ENCODE data around the gene DNAAF9. TPM values are rescaled to one million over a fixed set of nuclear protein-coding genes. Genes with fewer than 3 reads are reported as not detected.

DNAAF9 gene
- total RNA-seq, 2 donors from 2014 or later = 10.9 to 24.8 TPM

DNA sequence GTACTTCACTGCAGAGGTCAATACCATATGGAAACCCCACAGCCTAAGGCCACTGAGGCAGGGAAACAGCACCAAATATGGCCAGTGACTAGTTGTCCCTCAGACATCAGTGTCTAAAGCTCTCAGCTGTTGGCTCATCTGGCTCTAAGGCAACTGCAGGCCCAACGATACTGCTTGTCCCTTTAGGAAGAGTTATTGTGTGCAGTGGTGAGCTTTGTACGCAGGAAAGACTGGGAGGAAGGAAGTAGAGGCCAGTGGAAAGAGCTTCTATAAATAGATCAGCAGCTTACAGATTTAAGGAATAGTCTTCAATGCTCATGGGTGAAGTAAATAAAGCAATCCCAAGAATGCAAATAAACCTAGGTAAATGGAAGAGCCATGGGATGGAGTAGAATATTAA, 29.3 kb downstream of the DNAAF9 start:
- no peak overlapping the region for H3K4me3 ChIP-seq
- TF ChIP-seq POLR2A (IDR thresholded peaks at IDR 0.05) = no peak
- DNase-seq (ENCODE audit: low spot score) = no peak
- 75% methylated on average over 2 of the region's 2 CpGs for WGBS
- no peaks in the 10 kb centered on the region for H3K27me3 ChIP-seq (replicated peaks; ENCODE audit: insufficient read depth)
- H3K9me3 ChIP-seq = no peaks in the 10 kb centered on the region
- no peaks in the 10 kb centered on the region for H3K4me1 ChIP-seq (replicated peaks)
- no peaks in the 10 kb centered on the region for H3K36me3 ChIP-seq
- no peak overlapping the region for H3K27ac ChIP-seq
- intact Hi-C loops (cut with DNase I) = no loop called here

DNA sequence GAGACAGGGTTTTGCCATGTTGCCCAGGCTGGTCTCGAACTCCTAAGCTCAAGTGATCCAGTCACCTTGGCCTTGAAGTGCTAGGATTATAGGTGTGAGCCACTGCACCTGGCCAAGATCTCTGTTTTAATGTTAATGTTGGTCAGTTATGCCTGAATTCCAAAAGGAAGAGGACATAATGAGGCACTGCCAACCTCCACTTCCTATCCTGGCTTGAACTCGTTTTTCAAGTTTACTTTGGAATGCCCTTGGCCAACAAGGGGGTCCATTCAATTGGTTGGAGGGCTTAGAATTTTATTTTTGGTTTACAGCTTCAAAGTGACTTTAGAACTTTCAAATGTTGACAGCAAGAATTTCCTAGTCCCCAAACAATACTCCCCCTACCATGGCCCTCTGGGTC, 29.8 kb downstream of the DNAAF9 start:
- DNase-seq (ENCODE audit: low spot score) = no peak
- Histone ChIP-seq H3K4me3 (no peak overlapping the region), H3K9me3 (no peaks in the 10 kb centered on the region), H3K27me3 (replicated peaks; ENCODE audit: insufficient read depth) (no peaks in the 10 kb centered on the region), H3K27ac (no peak overlapping the region), H3K36me3 (no peaks in the 10 kb centered on the region), H3K4me1 (replicated peaks) (no peaks in the 10 kb centered on the region)
- 72% methylated on average over 2 of the region's 2 CpGs for WGBS
- TF ChIP-seq POLR2A (IDR thresholded peaks at IDR 0.05) = no peak
- intact Hi-C loops (cut with DNase I) = no loop called here

DNA sequence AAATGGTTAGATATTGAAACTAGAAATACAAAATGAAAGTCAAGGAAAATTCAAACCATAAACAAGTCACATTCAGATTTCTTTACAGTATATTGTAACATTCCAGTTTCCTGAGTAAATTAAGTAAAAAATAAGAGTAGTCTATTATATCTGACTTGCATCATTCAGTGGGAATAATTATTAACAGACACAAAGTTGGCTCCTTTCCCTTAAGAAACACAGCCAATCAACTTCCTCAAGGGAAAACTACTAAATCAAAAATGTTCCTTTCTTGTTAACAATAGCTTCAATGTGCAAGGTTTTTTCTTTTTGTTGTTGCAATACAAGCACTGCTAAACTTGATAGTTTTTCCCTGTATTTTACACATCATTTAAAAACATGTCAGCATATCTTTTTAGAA, 33.2 kb downstream of the DNAAF9 start:
- Histone ChIP-seq H3K36me3 (no peaks in the 10 kb centered on the region), H3K9me3 (no peaks in the 10 kb centered on the region), H3K27me3 (replicated peaks; ENCODE audit: insufficient read depth) (no peaks in the 10 kb centered on the region), H3K27ac (no peak overlapping the region), H3K4me1 (replicated peaks) (no peaks in the 10 kb centered on the region), H3K4me3 (no peak overlapping the region)
- intact Hi-C loops (cut with DNase I) = no loop called here
- no peak for DNase-seq (ENCODE audit: low spot score)
- TF ChIP-seq POLR2AphosphoS5 (IDR thresholded peaks at IDR 0.05) = no peak

DNA sequence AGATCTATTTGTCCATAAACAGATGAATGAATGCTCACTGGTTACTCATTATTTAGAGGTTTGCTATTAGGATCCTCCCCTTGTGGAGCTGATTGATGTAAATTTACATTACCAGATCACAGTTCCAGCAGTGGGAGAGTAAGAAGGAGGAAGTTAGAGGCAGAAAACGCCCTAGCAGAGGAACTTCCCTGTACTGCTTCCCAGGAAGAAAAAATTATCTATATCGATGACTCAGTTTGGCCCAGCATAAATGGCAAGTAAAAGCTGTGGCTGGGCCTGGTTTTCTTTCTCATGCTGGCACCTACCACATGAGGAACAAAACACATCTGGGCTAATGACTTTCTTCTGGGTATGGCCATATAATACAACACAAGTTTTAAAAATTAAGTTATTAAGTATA, 35.7 kb downstream of the DNAAF9 start:
- TF ChIP-seq, protein P1, sequence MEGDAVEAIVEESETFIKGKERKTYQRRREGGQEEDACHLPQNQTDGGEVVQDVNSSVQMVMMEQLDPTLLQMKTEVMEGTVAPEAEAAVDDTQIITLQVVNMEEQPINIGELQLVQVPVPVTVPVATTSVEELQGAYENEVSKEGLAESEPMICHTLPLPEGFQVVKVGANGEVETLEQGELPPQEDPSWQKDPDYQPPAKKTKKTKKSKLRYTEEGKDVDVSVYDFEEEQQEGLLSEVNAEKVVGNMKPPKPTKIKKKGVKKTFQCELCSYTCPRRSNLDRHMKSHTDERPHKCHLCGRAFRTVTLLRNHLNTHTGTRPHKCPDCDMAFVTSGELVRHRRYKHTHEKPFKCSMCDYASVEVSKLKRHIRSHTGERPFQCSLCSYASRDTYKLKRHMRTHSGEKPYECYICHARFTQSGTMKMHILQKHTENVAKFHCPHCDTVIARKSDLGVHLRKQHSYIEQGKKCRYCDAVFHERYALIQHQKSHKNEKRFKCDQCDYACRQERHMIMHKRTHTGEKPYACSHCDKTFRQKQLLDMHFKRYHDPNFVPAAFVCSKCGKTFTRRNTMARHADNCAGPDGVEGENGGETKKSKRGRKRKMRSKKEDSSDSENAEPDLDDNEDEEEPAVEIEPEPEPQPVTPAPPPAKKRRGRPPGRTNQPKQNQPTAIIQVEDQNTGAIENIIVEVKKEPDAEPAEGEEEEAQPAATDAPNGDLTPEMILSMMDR (IDR thresholded peaks at IDR 0.05) = no peak
- no peak for TF ChIP-seq POLR2AphosphoS5 (IDR thresholded peaks at IDR 0.05)
- TF ChIP-seq POLR2A (IDR thresholded peaks at IDR 0.05) = no peak
- intact Hi-C loops (cut with DNase I) = no loop called here
- Histone ChIP-seq H3K9me3 (no peaks in the 10 kb centered on the region), H3K4me3 (no peak overlapping the region), H3K27me3 (replicated peaks; ENCODE audit: insufficient read depth) (no peaks in the 10 kb centered on the region), H3K4me1 (replicated peaks) (no peaks in the 10 kb centered on the region), H3K36me3 (no peaks in the 10 kb centered on the region), H3K27ac (no peak overlapping the region)
- WGBS = 87% methylated on average over 2 of the region's 2 CpGs
- DNase-seq (ENCODE audit: low spot score) = no peak

DNA sequence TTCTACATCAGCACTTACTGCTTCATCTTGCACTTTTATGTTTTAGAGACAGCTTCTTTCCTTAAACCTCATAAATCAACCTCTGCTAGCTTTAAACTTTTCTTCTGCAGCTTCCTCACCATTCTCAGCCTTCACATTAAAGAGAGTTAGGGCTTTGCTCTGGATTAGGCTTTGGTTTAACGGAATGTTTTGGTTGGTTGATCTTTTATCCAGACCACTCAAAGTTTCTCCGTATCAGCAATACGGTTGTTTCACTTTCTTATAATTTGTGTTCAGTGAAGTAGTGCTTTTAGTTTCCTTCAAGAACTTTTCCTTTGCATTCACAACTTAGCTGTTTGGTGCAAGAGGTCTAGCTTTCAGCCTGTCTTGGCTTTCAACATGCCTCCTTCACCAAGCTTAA, 40.4 kb downstream of the DNAAF9 start:
- Histone ChIP-seq H3K9me3 (no peaks in the 10 kb centered on the region), H3K27ac (no peak overlapping the region), H3K27me3 (replicated peaks; ENCODE audit: insufficient read depth) (no peaks in the 10 kb centered on the region), H3K4me3 (no peak overlapping the region), H3K36me3 (no peaks in the 10 kb centered on the region), H3K4me1 (replicated peaks) (no peaks in the 10 kb centered on the region)
- no peak for TF ChIP-seq POLR2A (IDR thresholded peaks at IDR 0.05)
- TF ChIP-seq POLR2AphosphoS5 (IDR thresholded peaks at IDR 0.05) = no peak
- TF ChIP-seq, protein P1 (IDR thresholded peaks at IDR 0.05) = no peak
- intact Hi-C loops (cut with DNase I) = no loop called here
- WGBS = 82% methylated on average over 3 of the region's 3 CpGs
- DNase-seq (ENCODE audit: low spot score) = no peak

DNA sequence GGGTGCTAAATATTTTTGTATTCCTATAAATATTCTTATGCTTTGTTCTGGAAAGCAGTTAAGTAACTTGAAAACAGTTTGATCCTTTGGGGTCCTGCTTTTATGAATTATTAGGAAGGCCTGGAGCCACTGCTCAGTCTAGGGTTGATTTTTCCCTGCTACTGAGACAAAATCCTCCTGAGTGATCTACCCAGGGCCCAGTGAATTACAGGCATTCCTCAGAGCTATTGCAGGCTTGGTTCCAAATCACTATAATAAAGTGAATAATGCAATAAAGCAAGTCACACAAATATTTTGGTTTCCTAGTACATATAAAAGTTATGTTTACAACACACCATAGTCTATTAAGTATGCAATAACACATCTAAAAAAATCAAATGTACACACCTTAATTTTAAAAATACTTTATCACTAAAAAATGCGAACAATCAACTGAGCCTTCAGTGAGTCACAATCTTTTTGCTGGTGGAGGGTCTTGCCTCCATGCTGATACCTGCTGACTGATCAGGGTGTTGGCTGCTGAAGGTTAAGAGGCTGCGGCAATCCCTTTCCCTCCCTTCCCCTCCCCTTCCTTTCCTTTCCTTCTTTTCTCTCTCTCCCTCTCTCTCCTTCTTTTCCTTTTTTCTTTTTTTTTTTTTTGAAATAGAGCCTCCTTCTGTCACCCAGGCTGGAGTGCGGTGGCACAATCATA, 43.0 kb downstream of the DNAAF9 start:
- Histone ChIP-seq H3K27ac (no peak overlapping the region), H3K4me3 (no peak overlapping the region), H3K4me1 (replicated peaks) (no peaks in the 10 kb centered on the region), H3K9me3 (no peaks in the 10 kb centered on the region), H3K36me3 (no peaks in the 10 kb centered on the region), H3K27me3 (replicated peaks; ENCODE audit: insufficient read depth) (no peaks in the 10 kb centered on the region)
- 97% methylated on average over 3 of the region's 3 CpGs for WGBS
- intact Hi-C loops (cut with DNase I) = no loop called here
- TF ChIP-seq, protein P1 (IDR thresholded peaks at IDR 0.05) = no peak
- no peak for TF ChIP-seq POLR2AphosphoS5 (IDR thresholded peaks at IDR 0.05)
- TF ChIP-seq POLR2A (IDR thresholded peaks at IDR 0.05) = no peak
- DNase-seq (ENCODE audit: low spot score) = no peak
